ENCODE data around the gene PDIA2. TPM values are rescaled to one million over a fixed set of nuclear protein-coding genes. Genes with fewer than 3 reads are reported as not detected.

Gene PDIA2
- total RNA-seq, 1 experiment from 2014 or later, result not detected

DNA sequence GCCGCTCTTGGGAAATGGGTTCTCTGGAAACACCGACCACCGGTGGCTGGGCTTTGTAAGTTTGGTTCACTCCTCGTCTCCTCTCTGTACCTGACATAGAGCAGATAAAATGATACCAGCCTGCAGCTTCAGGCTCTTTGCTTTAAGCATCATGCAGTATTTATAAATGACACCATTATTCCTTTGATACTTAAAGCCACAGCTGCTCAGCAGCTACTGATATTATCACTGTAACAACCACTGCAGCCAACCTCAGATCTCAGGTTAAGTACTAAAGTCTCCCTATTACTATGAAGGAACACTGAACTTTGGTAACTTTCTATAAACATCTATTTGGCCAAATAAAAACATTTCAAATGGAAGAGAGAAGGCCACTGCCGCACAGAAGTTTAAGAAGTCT is 34.6 kb downstream of the PDIA2 start:
- Histone ChIP-seq H3K4me1 (ENCODE audit: insufficient read depth, low read length, poor library complexity, severe bottlenecking) (no peaks in the 10 kb centered on the region), H3K4me3 (ENCODE audit: low read depth, low read length, poor library complexity, severe bottlenecking) (no peak overlapping the region), H3K9me3 (ENCODE audit: low read depth, low read length, poor library complexity, severe bottlenecking) (no peaks in the 10 kb centered on the region), H3K27ac (ENCODE audit: low read depth, low read length, poor library complexity, severe bottlenecking) (no peak overlapping the region), H3K27me3 (replicated peaks; ENCODE audit: insufficient read depth, low read depth, low read length, poor library complexity) (no peaks in the 10 kb centered on the region), H3K36me3 (ENCODE audit: insufficient read depth, low read length, poor library complexity, severe bottlenecking) (peaks cover 2% of the 10 kb centered on the region)
- ChIA-PET CTCF (no interaction called here), POLR2A (ENCODE audit: low non-redundant PET) (no interaction called here)
- no peak for TF ChIP-seq EZH2 (IDR thresholded peaks at IDR 0.05; ENCODE audit: borderline replicate concordance, low read depth, low read length, poor library complexity, severe bottlenecking)
- intact Hi-C loops (cut with micrococcal nuclease; ENCODE audit: unreplicated experiment), result no loop called here
- no peak for DNase-seq (ENCODE audit: low spot score)
- no TSS peak for BruUV-seq (replicated peaks)

GRCh38 chr16:318628-319027 is 35.7 kb downstream of the PDIA2 start:
- no TSS peak for BruUV-seq (replicated peaks)
- POLR2A ChIA-PET (ENCODE audit: low non-redundant PET), result no interaction called here
- DNase-seq (ENCODE audit: low spot score), result no peak

GRCh38 chr16:320206-320605 is 37.2 kb downstream of the PDIA2 start:
- CTCF ChIA-PET, result no interaction called here
- BruUV-seq (replicated peaks), result no TSS peak
- no peaks in the 10 kb centered on the region for H3K36me3 ChIP-seq (ENCODE audit: insufficient read depth, low read length, poor library complexity, severe bottlenecking)
- H3K4me3 ChIP-seq (ENCODE audit: low read depth, low read length, poor library complexity, severe bottlenecking), result no peak overlapping the region
- no peak overlapping the region for H3K27ac ChIP-seq (ENCODE audit: low read depth, low read length, poor library complexity, severe bottlenecking)
- peaks cover 8% of the 10 kb centered on the region for H3K4me1 ChIP-seq (ENCODE audit: insufficient read depth, low read length, poor library complexity, severe bottlenecking)
- POLR2A ChIA-PET (ENCODE audit: low non-redundant PET), result no interaction called here
- TF ChIP-seq EZH2 (IDR thresholded peaks at IDR 0.05; ENCODE audit: borderline replicate concordance, low read depth, low read length, poor library complexity, severe bottlenecking), result no peak
- TF ChIP-seq CTCF (conservative IDR thresholded peaks at IDR 0.05; ENCODE audit: low read depth, low read length), result no peak
- H3K27me3 ChIP-seq (replicated peaks; ENCODE audit: insufficient read depth, low read depth, low read length, poor library complexity), result no peaks in the 10 kb centered on the region
- H3K9me3 ChIP-seq (ENCODE audit: low read depth, low read length, poor library complexity, severe bottlenecking), result no peaks in the 10 kb centered on the region
- intact Hi-C loops (cut with micrococcal nuclease; ENCODE audit: unreplicated experiment), result no loop called here
- no peak for DNase-seq (ENCODE audit: low spot score)

More at GRCh38 chr16:318628-319027, 35.7 kb downstream of the PDIA2 start:
- TF ChIP-seq CTCF (conservative IDR thresholded peaks at IDR 0.05; ENCODE audit: low read depth, low read length) (no peak), EZH2 (IDR thresholded peaks at IDR 0.05; ENCODE audit: borderline replicate concordance, low read depth, low read length, poor library complexity, severe bottlenecking) (no peak)
- H3K27ac ChIP-seq (ENCODE audit: low read depth, low read length, poor library complexity, severe bottlenecking), result no peak overlapping the region
- no peaks in the 10 kb centered on the region for H3K9me3 ChIP-seq (ENCODE audit: low read depth, low read length, poor library complexity, severe bottlenecking)
- no peak overlapping the region for H3K4me3 ChIP-seq (ENCODE audit: low read depth, low read length, poor library complexity, severe bottlenecking)
- H3K36me3 ChIP-seq (ENCODE audit: insufficient read depth, low read length, poor library complexity, severe bottlenecking), result no peaks in the 10 kb centered on the region
- CTCF ChIA-PET, result no interaction called here
- no peaks in the 10 kb centered on the region for H3K27me3 ChIP-seq (replicated peaks; ENCODE audit: insufficient read depth, low read depth, low read length, poor library complexity)
- no peaks in the 10 kb centered on the region for H3K4me1 ChIP-seq (ENCODE audit: insufficient read depth, low read length, poor library complexity, severe bottlenecking)
- intact Hi-C loops (cut with micrococcal nuclease; ENCODE audit: unreplicated experiment), result no loop called here

DNA sequence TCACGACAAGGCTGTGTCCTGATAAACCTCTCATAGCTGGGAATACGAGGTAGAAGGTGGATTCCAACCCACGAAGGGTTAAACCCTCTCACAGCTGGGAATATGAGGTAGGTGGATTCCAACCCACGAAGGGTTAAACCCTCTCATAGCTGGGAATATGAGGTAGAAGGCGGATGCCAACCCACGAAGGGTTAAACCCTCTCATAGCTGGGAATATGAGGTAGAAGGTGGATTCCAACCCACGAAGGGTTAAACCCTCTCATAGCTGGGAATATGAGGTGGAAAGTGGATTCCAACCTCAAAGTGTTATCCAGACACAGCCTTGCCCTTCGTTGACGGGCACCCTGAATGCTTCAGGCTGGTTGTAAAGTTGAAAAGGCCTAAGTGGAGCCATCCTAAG is 38.6 kb downstream of the PDIA2 start:
- Histone ChIP-seq H3K27me3 (replicated peaks; ENCODE audit: insufficient read depth, low read depth, low read length, poor library complexity) (no peaks in the 10 kb centered on the region), H3K27ac (ENCODE audit: low read depth, low read length, poor library complexity, severe bottlenecking) (no peak overlapping the region), H3K4me1 (ENCODE audit: insufficient read depth, low read length, poor library complexity, severe bottlenecking) (peaks cover 12% of the 10 kb centered on the region), H3K36me3 (ENCODE audit: insufficient read depth, low read length, poor library complexity, severe bottlenecking) (no peaks in the 10 kb centered on the region), H3K9me3 (ENCODE audit: low read depth, low read length, poor library complexity, severe bottlenecking) (no peaks in the 10 kb centered on the region), H3K4me3 (ENCODE audit: low read depth, low read length, poor library complexity, severe bottlenecking) (no peak overlapping the region)
- ChIA-PET CTCF (no interaction called here), POLR2A (ENCODE audit: low non-redundant PET) (no interaction called here)
- intact Hi-C loops (cut with micrococcal nuclease; ENCODE audit: unreplicated experiment), result no loop called here
- no peak for DNase-seq (ENCODE audit: low spot score)
- BruUV-seq (replicated peaks), result no TSS peak
- TF ChIP-seq EZH2 (IDR thresholded peaks at IDR 0.05; ENCODE audit: borderline replicate concordance, low read depth, low read length, poor library complexity, severe bottlenecking) (no peak), CTCF (conservative IDR thresholded peaks at IDR 0.05; ENCODE audit: low read depth, low read length) (no peak)

All from A673 (cell line).